GM10847 (cell line): ENCODE data around the gene DOCK9.

Experiments
- POLR2A ChIP-seq: IDR thresholded peaks from 2 replicates; pipeline ENCODE4 v1.6.1; 2011; ENCODE audit not compliant: insufficient read length; ENCODE audit errors: extremely low read depth

Gene DOCK9

GRCh38 chr13:98807774-98808173, 170.1 kb downstream of the DOCK9 start:
- TF ChIP-seq POLR2A = no peak

- no peak for TF ChIP-seq POLR2A
These were observed 173.5 kb downstream of the DOCK9 start for GRCh38 chr13:98804336-98804855.

GRCh38 chr13:98803921-98804320, 173.9 kb downstream of the DOCK9 start:
- TF ChIP-seq POLR2A = no peak

- no peak for TF ChIP-seq POLR2A
These were observed 174.7 kb downstream of the DOCK9 start for GRCh38 chr13:98803111-98803561.

GRCh38 chr13:98802559-98802958, 175.3 kb downstream of the DOCK9 start:
- no peak for TF ChIP-seq POLR2A

- TF ChIP-seq POLR2A = no peak
These were observed 176.0 kb downstream of the DOCK9 start for GRCh38 chr13:98801626-98802418.

GRCh38 chr13:98800078-98800477, 177.8 kb downstream of the DOCK9 start:
- no peak for TF ChIP-seq POLR2A

GRCh38 chr13:98798849-98799645, 178.8 kb downstream of the DOCK9 start:
- no peak for TF ChIP-seq POLR2A

- no peak for TF ChIP-seq POLR2A
These were observed 180.4 kb downstream of the DOCK9 start for GRCh38 chr13:98797456-98797855.

GRCh38 chr13:98796798-98797197, 181.1 kb downstream of the DOCK9 start:
- TF ChIP-seq POLR2A = no peak

- no peak for TF ChIP-seq POLR2A
These were observed 181.7 kb downstream of the DOCK9 start for GRCh38 chr13:98796191-98796590.

- no peak for TF ChIP-seq POLR2A
These were observed 182.6 kb downstream of the DOCK9 start for GRCh38 chr13:98795220-98795619.

GRCh38 chr13:98794498-98794897, 183.4 kb downstream of the DOCK9 start:
- no peak for TF ChIP-seq POLR2A

- no peak for TF ChIP-seq POLR2A
These were observed 184.9 kb downstream of the DOCK9 start for GRCh38 chr13:98792785-98793495.

GRCh38 chr13:98792321-98792720, 185.5 kb downstream of the DOCK9 start:
- no peak for TF ChIP-seq POLR2A

GRCh38 chr13:98791611-98792010, 186.3 kb downstream of the DOCK9 start:
- no peak for TF ChIP-seq POLR2A

GRCh38 chr13:98787996-98788395, 189.9 kb downstream of the DOCK9 start:
- no peak for TF ChIP-seq POLR2A
